GM21423 (cell line): ENCODE measurements around the gene FANCG.

Source experiments
- ATAC-seq: cut with Tn5 transposase; IDR thresholded peaks from one replicate; pipeline ENCODE4 v1.9.1; 2021; ENCODE audit warnings: mild to moderate bottlenecking, moderate library complexity; ENCODE audit not compliant: unreplicated experiment

FANCG gene

GRCh38 chr9:35027374-35027773 is 52.4 kb downstream of the FANCG start:
- ATAC-seq = no peak

GRCh38 chr9:35026671-35027070 is 53.1 kb downstream of the FANCG start:
- ATAC-seq = no peak
